WTC11 (cell line): ENCODE results near the gene NPTX1. TPM values are rescaled to one million over a fixed set of nuclear protein-coding genes. Genes with fewer than 3 reads are reported as not detected.

Experiments used
- ATAC-seq: fragments of 200-7000 bp; cut with Tn5 transposase; 2 replicates; pipeline ENCODE4 v1.10.0; 2021; ENCODE audit warnings: mild to moderate bottlenecking, moderate library complexity
- CTCF ChIA-PET: fragments of 300-600 bp; sonication (Branson Sonifier 250); formaldehyde crosslinking; loops from one replicate; lab custom pipeline; 2021; ENCODE audit warnings: antibody characterized with exemption; lab: Charles Lee
- POLR2A ChIA-PET: fragments of 350-600 bp; sonication (Branson Sonifier 250); formaldehyde crosslinking; loops from one replicate; lab custom pipeline; 2021; ENCODE audit warnings: antibody characterized with exemption; lab: Charles Lee
- DNase-seq: peaks from one replicate; pipeline ENCODE4 v3.0.0; 2021; ENCODE audit warnings: low spot score
- H3K27ac Mint-ChIP-seq: 2 replicates; pipeline ENCODE4 v1.8.0; 2021; ENCODE audit warnings: mixed read lengths
- H3K27me3 Mint-ChIP-seq: 2 replicates; pipeline ENCODE4 v1.8.0; 2021; ENCODE audit warnings: low read depth, mild to moderate bottlenecking, moderate library complexity, mixed read lengths
- H3K36me3 Mint-ChIP-seq: 2 replicates; pipeline ENCODE4 v1.8.0; 2021; ENCODE audit warnings: mixed read lengths
- H3K4me1 Mint-ChIP-seq: 2 replicates; pipeline ENCODE4 v1.8.0; 2022; ENCODE audit warnings: mixed read lengths
- H3K4me3 Mint-ChIP-seq: 2 replicates; pipeline ENCODE4 v1.8.0; 2021; ENCODE audit warnings: mild to moderate bottlenecking, moderate library complexity, mixed read lengths
- H3K9me3 Mint-ChIP-seq: 2 replicates; pipeline ENCODE4 v1.8.0; 2021; ENCODE audit warnings: mixed read lengths
- AR ChIP-seq: fragments of 250-450 bp; sonication (Bioruptor Pico); IDR thresholded peaks from 2 replicates; pipeline ENCODE4 v1.9.0; 2021; ENCODE audit warnings: mild to moderate bottlenecking
- CDX4 ChIP-seq: fragments of 250-450 bp; sonication (Bioruptor Pico); IDR thresholded peaks from 2 replicates; pipeline ENCODE4 v1.9.0; 2021; ENCODE audit warnings: moderate library complexity, mild to moderate bottlenecking, inconsistent platforms, borderline replicate concordance
- CREB1 ChIP-seq: sonication (generic); formaldehyde crosslinking; IDR thresholded peaks from 2 replicates; pipeline ENCODE4 v1.8.0; 2023; ENCODE audit warnings: mild to moderate bottlenecking, missing genetic modification reagents
- CREM ChIP-seq: sonication (generic); formaldehyde crosslinking; IDR thresholded peaks from 2 replicates; pipeline ENCODE4 v1.8.1; 2022; ENCODE audit warnings: mild to moderate bottlenecking, missing genetic modification reagents, moderate library complexity
- E2F1 ChIP-seq: sonication (generic); formaldehyde crosslinking; IDR thresholded peaks from 2 replicates; pipeline ENCODE4 v1.8.0; 2022; ENCODE audit warnings: mild to moderate bottlenecking, missing genetic modification reagents
- E2F4 ChIP-seq: sonication (generic); formaldehyde crosslinking; IDR thresholded peaks from 2 replicates; pipeline ENCODE4 v1.8.1; 2022; ENCODE audit warnings: low read depth, mild to moderate bottlenecking, moderate library complexity, missing genetic modification reagents, borderline replicate concordance
- ELF4 ChIP-seq: sonication (generic); formaldehyde crosslinking; IDR thresholded peaks from 2 replicates; pipeline ENCODE4 v1.8.1; 2022; ENCODE audit warnings: low read depth, mild to moderate bottlenecking, moderate library complexity, missing genetic modification reagents
- ESRRA ChIP-seq: sonication (generic); formaldehyde crosslinking; IDR thresholded peaks from 2 replicates; pipeline ENCODE4 v1.8.1; 2022; ENCODE audit warnings: mild to moderate bottlenecking, missing genetic modification reagents, borderline replicate concordance
- GRHL2 ChIP-seq: fragments of 250-450 bp; sonication (Bioruptor Pico); IDR thresholded peaks from 2 replicates; pipeline ENCODE4 v1.8.0; 2022; ENCODE audit warnings: mild to moderate bottlenecking, moderate library complexity; ENCODE audit not compliant: insufficient replicate concordance, severe bottlenecking
- MAX ChIP-seq: sonication (generic); formaldehyde crosslinking; IDR thresholded peaks from 2 replicates; pipeline ENCODE4 v1.8.0; 2022; ENCODE audit warnings: mild to moderate bottlenecking, missing genetic modification reagents
- OVOL2 ChIP-seq: fragments of 250-450 bp; sonication (Bioruptor Pico); IDR thresholded peaks from 2 replicates; pipeline ENCODE4 v1.9.0; 2021; ENCODE audit warnings: mild to moderate bottlenecking, borderline replicate concordance
- SP1 ChIP-seq: sonication (generic); formaldehyde crosslinking; conservative IDR thresholded peaks from 2 replicates; pipeline ENCODE4 v1.8.1; 2022; ENCODE audit warnings: missing genetic modification reagents
- STAT6 ChIP-seq: sonication (generic); formaldehyde crosslinking; conservative IDR thresholded peaks from 2 replicates; pipeline ENCODE4 v1.8.1; 2023; ENCODE audit warnings: mild to moderate bottlenecking, low read depth, missing genetic modification reagents, moderate library complexity
- USF2 ChIP-seq: sonication (generic); formaldehyde crosslinking; IDR thresholded peaks from 2 replicates; pipeline ENCODE4 v1.8.1; 2023; ENCODE audit warnings: mild to moderate bottlenecking, missing genetic modification reagents, moderate library complexity
- ZNF121 ChIP-seq: sonication (generic); formaldehyde crosslinking; IDR thresholded peaks from 2 replicates; pipeline ENCODE4 v1.8.0; 2023; ENCODE audit warnings: missing genetic modification reagents
- ZNF281 ChIP-seq: sonication (generic); formaldehyde crosslinking; IDR thresholded peaks from 2 replicates; pipeline ENCODE4 v1.8.0; 2023; ENCODE audit warnings: mild to moderate bottlenecking, missing genetic modification reagents
- ZNF317 ChIP-seq: sonication (generic); formaldehyde crosslinking; IDR thresholded peaks from 2 replicates; pipeline ENCODE4 v1.8.1; 2023; ENCODE audit warnings: low read depth, mild to moderate bottlenecking, moderate library complexity, missing genetic modification reagents, borderline replicate concordance
- ZSCAN18 ChIP-seq: fragments of 250-450 bp; sonication (Bioruptor Pico); IDR thresholded peaks from 2 replicates; pipeline ENCODE4 v2.1.2; 2022; ENCODE audit warnings: mild to moderate bottlenecking, moderate library complexity
- total RNA-seq: library from RNA; stranded (reverse); gene quantifications from 3 replicates; pipeline ENCODE4 v1.2.3, GENCODE V29; 2021

NPTX1 gene
- total RNA-seq, 1 experiment from 2014 or later: 15.1 TPM

GRCh38 chr17:80511222-80512180 is 35.1 kb upstream of the NPTX1 start:
- POLR2A ChIA-PET: no interaction called here
- H3K36me3 Mint-ChIP-seq: no peaks in the 10 kb centered on the region
- peak; percentile 74 for DNase-seq
- ATAC-seq: peak; percentile 93
- TF ChIP-seq ZNF317 (CRISPR knock-in tag) (no peak), ZNF281 (CRISPR knock-in tag) (no peak), STAT6 (no peak), CREM (CRISPR knock-in tag) (no peak), USF2 (no peak), OVOL2 (CRISPR knock-in tag) (no peak), E2F4 (CRISPR knock-in tag) (no peak), CREB1 (CRISPR knock-in tag) (no peak), AR (CRISPR knock-in tag) (no peak), ZNF121 (CRISPR knock-in tag) (no peak), ELF4 (CRISPR knock-in tag) (no peak), ESRRA (no peak), CDX4 (CRISPR knock-in tag) (no peak), ZSCAN18 (no peak), E2F1 (no peak), MAX (no peak), GRHL2 (CRISPR knock-in tag) (no peak), SP1 (CRISPR knock-in tag) (no peak)
- TF ChIP-seq, all 79 proteins: peak for 0
- CTCF ChIA-PET: interaction anchor here (0.6 to 4.2 kb wide), 13 partner anchors 9 to 388 kb away, joined by 3 to 34 read pairs (median 3); no protein-coding TSS in a partner anchor
- Mint-ChIP-seq H3K27ac (no peak overlapping the region), H3K4me3 (no peak overlapping the region), H3K27me3 (peaks cover 2% of the 10 kb centered on the region; the same call in 1 of the 2 replicates), H3K4me1 (no peaks in the 10 kb centered on the region), H3K9me3 (no peaks in the 10 kb centered on the region)
